ENCODE data around the gene MBNL2.

Gene MBNL2

GRCh38 chr13:97235549-97236231 is 13.6 kb downstream of the MBNL2 start:
- no peak for DNase-seq

GRCh38 chr13:97237388-97237787 is 15.3 kb downstream of the MBNL2 start:
- no peak for DNase-seq

GRCh38 chr13:97238432-97238831 is 16.3 kb downstream of the MBNL2 start:
- no peak for DNase-seq

GRCh38 chr13:97238883-97239282 is 16.8 kb downstream of the MBNL2 start:
- DNase-seq = no peak

- DNase-seq = no peak
Measured at GRCh38 chr13:97239306-97239705, 17.2 kb downstream of the MBNL2 start.

- DNase-seq = no peak
Measured at GRCh38 chr13:97239943-97240787, 18.0 kb downstream of the MBNL2 start.

GRCh38 chr13:97240788-97241734 is 18.9 kb downstream of the MBNL2 start:
- DNase-seq = no peak

- DNase-seq = no peak
Measured at GRCh38 chr13:97241761-97242160, 19.6 kb downstream of the MBNL2 start.

- no peak for DNase-seq
Measured at GRCh38 chr13:97242755-97243497, 20.8 kb downstream of the MBNL2 start.

- no peak for DNase-seq
Measured at GRCh38 chr13:97243915-97244781, 22.0 kb downstream of the MBNL2 start.

- DNase-seq = no peak
Measured at GRCh38 chr13:97245011-97245410, 22.9 kb downstream of the MBNL2 start.

GRCh38 chr13:97246596-97247158 is 24.5 kb downstream of the MBNL2 start:
- no peak for DNase-seq

GRCh38 chr13:97248243-97248642 is 26.1 kb downstream of the MBNL2 start:
- no peak for DNase-seq

GRCh38 chr13:97249093-97249795 is 27.1 kb downstream of the MBNL2 start:
- DNase-seq = no peak

GRCh38 chr13:97249796-97250495 is 27.8 kb downstream of the MBNL2 start:
- no peak for DNase-seq

GRCh38 chr13:97250560-97250959 is 28.4 kb downstream of the MBNL2 start:
- no peak for DNase-seq

GRCh38 chr13:97252735-97253134 is 30.6 kb downstream of the MBNL2 start:
- no peak for DNase-seq

GRCh38 chr13:97253581-97254293 is 31.6 kb downstream of the MBNL2 start:
- DNase-seq = no peak

GRCh38 chr13:97254816-97255215 is 32.7 kb downstream of the MBNL2 start:
- no peak for DNase-seq

Measured in activated CD4-positive, alpha-beta T cell treated with anti-CD3 and anti-CD28 coated beads, Interleukin-2, amount 50 U/mL, for 48 hours (primary cell).